ENCODE data around the gene ETV6. TPM values are rescaled to one million over a fixed set of nuclear protein-coding genes. Genes with fewer than 3 reads are reported as not detected.

The ETV6 gene
- total RNA-seq, 2 experiments from 2014 or later = 28.5 to 30.2 TPM

DNA sequence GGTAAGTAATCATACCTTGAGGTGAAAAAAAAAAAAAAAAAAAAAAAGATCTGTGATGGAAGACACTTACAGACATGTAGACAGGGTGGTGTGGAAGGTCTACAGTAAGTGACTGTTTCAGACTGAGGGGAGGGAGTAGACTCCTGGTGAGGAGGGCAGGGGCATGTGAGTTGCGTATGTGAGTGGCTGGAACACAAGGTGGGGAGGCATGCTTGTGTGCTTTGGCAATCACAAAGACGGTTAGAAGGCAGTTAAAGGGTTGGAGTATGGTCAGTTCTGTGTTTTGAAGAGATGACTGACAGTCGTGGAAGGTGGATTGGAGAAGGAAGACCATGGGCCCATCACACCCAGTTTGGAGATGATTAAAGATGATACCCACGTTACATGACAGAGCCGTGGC, 65.2 kb downstream of the ETV6 start:
- peaks cover 13% of the 10 kb centered on the region for H3K36me3 ChIP-seq (ENCODE audit: insufficient read depth, low read length)
- no peak overlapping the region for H3K4me3 ChIP-seq (ENCODE audit: low read length)
- no peak overlapping the region for H3K27ac ChIP-seq (ENCODE audit: low read depth in 1 of 2, low read length in 2 of 2)
- peaks cover 10% of the 10 kb centered on the region for H3K4me1 ChIP-seq (ENCODE audit: insufficient read depth, low read length)
- TF ChIP-seq, protein P1, sequence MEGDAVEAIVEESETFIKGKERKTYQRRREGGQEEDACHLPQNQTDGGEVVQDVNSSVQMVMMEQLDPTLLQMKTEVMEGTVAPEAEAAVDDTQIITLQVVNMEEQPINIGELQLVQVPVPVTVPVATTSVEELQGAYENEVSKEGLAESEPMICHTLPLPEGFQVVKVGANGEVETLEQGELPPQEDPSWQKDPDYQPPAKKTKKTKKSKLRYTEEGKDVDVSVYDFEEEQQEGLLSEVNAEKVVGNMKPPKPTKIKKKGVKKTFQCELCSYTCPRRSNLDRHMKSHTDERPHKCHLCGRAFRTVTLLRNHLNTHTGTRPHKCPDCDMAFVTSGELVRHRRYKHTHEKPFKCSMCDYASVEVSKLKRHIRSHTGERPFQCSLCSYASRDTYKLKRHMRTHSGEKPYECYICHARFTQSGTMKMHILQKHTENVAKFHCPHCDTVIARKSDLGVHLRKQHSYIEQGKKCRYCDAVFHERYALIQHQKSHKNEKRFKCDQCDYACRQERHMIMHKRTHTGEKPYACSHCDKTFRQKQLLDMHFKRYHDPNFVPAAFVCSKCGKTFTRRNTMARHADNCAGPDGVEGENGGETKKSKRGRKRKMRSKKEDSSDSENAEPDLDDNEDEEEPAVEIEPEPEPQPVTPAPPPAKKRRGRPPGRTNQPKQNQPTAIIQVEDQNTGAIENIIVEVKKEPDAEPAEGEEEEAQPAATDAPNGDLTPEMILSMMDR (IDR thresholded peaks at IDR 0.05) = no peak
- H3K36me3 Mint-ChIP-seq (ENCODE audit: low read depth) = peaks cover 26% of the 10 kb centered on the region
- intact Hi-C loops (cut with DNase I, micrococcal nuclease) = no loop called here
- H3K27ac Mint-ChIP-seq = no peak overlapping the region
- H3K9me3 ChIP-seq (ENCODE audit: control insufficient read depth in 1 of 2, insufficient read depth in 1 of 2, low read length in 2 of 2) = no peaks in the 10 kb centered on the region
- DNase-seq (no peak), ATAC-seq (ENCODE audit: poor library complexity) (no peak)
- H3K27me3 Mint-ChIP-seq = no peaks in the 10 kb centered on the region
- H3K4me1 Mint-ChIP-seq (ENCODE audit: low read depth) = peaks cover 31% of the 10 kb centered on the region
- H3K9me3 Mint-ChIP-seq = no peaks in the 10 kb centered on the region
- H3K4me3 Mint-ChIP-seq = no peak overlapping the region
- ChIA-PET POLR2A (no interaction called here), CTCF (no interaction called here)
- H3K27me3 ChIP-seq (ENCODE audit: control insufficient read depth in 1 of 2, insufficient read depth in 2 of 2, low read length in 2 of 2) = no peaks in the 10 kb centered on the region

DNA sequence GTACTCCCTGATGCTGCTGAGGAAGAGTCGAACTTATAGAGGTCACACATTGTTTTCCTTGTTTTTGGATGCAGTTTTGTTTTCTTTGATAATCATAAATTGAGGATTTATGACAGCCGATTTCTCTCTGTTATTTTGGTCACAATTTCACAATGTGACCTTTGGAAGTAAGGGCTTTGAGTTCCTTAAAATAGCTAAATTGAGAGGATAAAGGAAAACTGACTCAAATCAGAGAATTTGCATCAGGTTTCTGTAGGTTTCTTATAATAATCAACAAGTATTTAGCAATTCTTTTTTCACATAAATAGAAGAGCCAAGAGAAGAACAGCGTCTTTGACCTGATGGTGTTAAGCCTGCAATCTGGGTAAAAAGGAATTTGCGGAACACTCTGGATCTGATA, 66.1 kb downstream of the ETV6 start:
- H3K36me3 Mint-ChIP-seq (ENCODE audit: low read depth) = peaks cover 30% of the 10 kb centered on the region

DNA sequence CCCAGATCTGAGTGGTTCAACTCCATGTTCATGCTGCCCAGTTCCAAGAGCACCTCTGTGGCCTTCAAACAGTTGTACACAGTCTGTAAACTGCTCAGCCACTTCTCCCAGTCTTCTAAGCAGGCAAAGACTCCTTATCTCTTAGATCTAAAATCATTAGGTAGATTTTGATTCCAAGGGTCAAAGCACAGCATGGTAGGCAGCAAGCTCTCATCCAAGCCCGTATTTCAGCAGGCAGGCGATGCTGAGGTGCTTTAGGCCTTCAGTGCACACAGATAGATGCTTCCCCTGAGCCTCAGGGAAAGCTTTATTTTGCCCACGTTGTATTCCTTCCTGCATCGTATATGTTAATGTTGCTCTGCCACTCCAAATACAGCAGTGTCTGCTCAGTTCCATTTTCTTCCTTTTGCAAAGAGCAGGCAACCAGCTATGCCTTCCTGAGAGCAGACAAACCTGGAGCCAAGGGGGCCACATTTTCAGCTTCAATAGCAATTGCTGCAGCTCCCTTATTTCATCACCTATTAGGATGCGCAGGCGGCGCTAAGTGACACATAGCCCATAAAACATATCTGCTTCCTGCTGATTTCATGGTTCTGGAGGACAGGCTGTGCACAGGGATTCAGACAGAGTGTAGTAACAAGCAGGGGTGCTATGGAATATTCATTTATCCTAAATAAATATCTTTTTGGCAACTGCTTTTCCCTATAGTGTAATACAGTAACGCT, 67.5 kb downstream of the ETV6 start:
- intact Hi-C loops (cut with DNase I, micrococcal nuclease) = no loop called here
- H3K36me3 ChIP-seq (ENCODE audit: insufficient read depth, low read length) = peaks cover 13% of the 10 kb centered on the region
- H3K36me3 Mint-ChIP-seq (ENCODE audit: low read depth) = peaks cover 26% of the 10 kb centered on the region
- H3K4me1 ChIP-seq (ENCODE audit: insufficient read depth, low read length) = peaks cover 15% of the 10 kb centered on the region
- H3K4me1 Mint-ChIP-seq (ENCODE audit: low read depth) = peaks cover 42% of the 10 kb centered on the region
- H3K27ac Mint-ChIP-seq = no peak overlapping the region
- CTCF ChIA-PET = no interaction called here
- H3K4me3 Mint-ChIP-seq = no peak overlapping the region
- no peaks in the 10 kb centered on the region for H3K9me3 ChIP-seq (ENCODE audit: control insufficient read depth in 1 of 2, insufficient read depth in 1 of 2, low read length in 2 of 2)
- no peak for DNase-seq
- H3K27me3 ChIP-seq (ENCODE audit: control insufficient read depth in 1 of 2, insufficient read depth in 2 of 2, low read length in 2 of 2) = no peaks in the 10 kb centered on the region
- H3K27me3 Mint-ChIP-seq = no peaks in the 10 kb centered on the region
- no peak for ATAC-seq (ENCODE audit: poor library complexity)
- no peaks in the 10 kb centered on the region for H3K9me3 Mint-ChIP-seq
- no peak overlapping the region for H3K4me3 ChIP-seq (ENCODE audit: low read length)
- POLR2A ChIA-PET = interaction anchor here (1.0 kb wide), 1 partner anchor 10 kb away, joined by 3 read pairs; no protein-coding TSS in a partner anchor
- H3K27ac ChIP-seq (ENCODE audit: low read depth in 1 of 2, low read length in 2 of 2) = no peak overlapping the region
- TF ChIP-seq, protein P1 (IDR thresholded peaks at IDR 0.05) = no peak

More for the DNA sequence above, 66.1 kb downstream of the ETV6 start:
- H3K27me3 Mint-ChIP-seq = no peaks in the 10 kb centered on the region
- no peak overlapping the region for H3K4me3 ChIP-seq (ENCODE audit: low read length)
- ATAC-seq (ENCODE audit: poor library complexity) = no peak
- peaks cover 39% of the 10 kb centered on the region for H3K4me1 Mint-ChIP-seq (ENCODE audit: low read depth)
- H3K27ac Mint-ChIP-seq = no peak overlapping the region
- no peaks in the 10 kb centered on the region for H3K9me3 Mint-ChIP-seq
- no peak overlapping the region for H3K27ac ChIP-seq (ENCODE audit: low read depth in 1 of 2, low read length in 2 of 2)
- POLR2A ChIA-PET = no interaction called here
- no peaks in the 10 kb centered on the region for H3K9me3 ChIP-seq (ENCODE audit: control insufficient read depth in 1 of 2, insufficient read depth in 1 of 2, low read length in 2 of 2)
- TF ChIP-seq, protein P1 (IDR thresholded peaks at IDR 0.05) = no peak
- H3K4me1 ChIP-seq (ENCODE audit: insufficient read depth, low read length) = peaks cover 15% of the 10 kb centered on the region
- CTCF ChIA-PET = no interaction called here
- H3K36me3 ChIP-seq (ENCODE audit: insufficient read depth, low read length) = peaks cover 13% of the 10 kb centered on the region
- no peak for DNase-seq
- H3K27me3 ChIP-seq (ENCODE audit: control insufficient read depth in 1 of 2, insufficient read depth in 2 of 2, low read length in 2 of 2) = no peaks in the 10 kb centered on the region
- intact Hi-C loops (cut with DNase I, micrococcal nuclease) = no loop called here
- no peak overlapping the region for H3K4me3 Mint-ChIP-seq
